Motor neuron (in vitro differentiated cells): ENCODE measurements around the gene TOX2. TPM values are rescaled to one million over a fixed set of nuclear protein-coding genes. Genes with fewer than 3 reads are reported as not detected.

Experiments
- ATAC-seq, 8 experiments: fragments of 200-7000 bp; cut with Tn5 transposase; replicated peaks in 6 of 8; 2 replicates each; pipeline ENCODE4 v1.8.0; 2021; ENCODE audit warnings: mild to moderate bottlenecking in 8 of 8, moderate library complexity in 8 of 8
- H3K27ac ChIP-seq, 2 donors: fragments of 250-450 bp; sonication (Bioruptor Pico); 2 replicates each; pipeline ENCODE4 v1.9.0; 2021; ENCODE audit warnings: antibody characterized with exemption in 2 of 2, mild to moderate bottlenecking in 2 of 2, moderate library complexity in 1 of 2
- H3K4me1 ChIP-seq, 2 donors: fragments of 250-450 bp; sonication (Bioruptor Pico); replicated peaks in 1 of 2; 2 replicates each; pipeline ENCODE4 v1.6.1; 2021; ENCODE audit warnings: antibody characterized with exemption in 2 of 2, mild to moderate bottlenecking in 2 of 2, moderate library complexity in 1 of 2
- H3K4me3 ChIP-seq, 5 donors: fragments of 250-450 bp; sonication (Bioruptor Pico); 2 replicates each; pipeline ENCODE4 v1.9.0; 2021; ENCODE audit warnings: antibody characterized with exemption in 5 of 5, mild to moderate bottlenecking in 5 of 5, moderate library complexity in 4 of 5
- WGBS, 10 experiments: fragments of 450-650 bp; shearing (Covaris generic); methylation state at CpG; one replicate each; pipeline ENCODE4 v1.0.0; 2022; 5-methylcytosine and 5-hydroxymethylcytosine counted together
- in situ Hi-C, 9 experiments: fragments of 400-800 bp; cut with MboI; loops; one replicate each; pipeline ENCODE4 v1.15.0; 2021; ENCODE audit warnings: low sequenced_read_pairs in 9 of 9, low pct_unique_long_range_greater_than_20kb in 2 of 9; ENCODE audit not compliant: unreplicated experiment in 9 of 9
- total RNA-seq, 8 experiments: library from RNA; unstranded; fragments of 300-600 nt; gene quantifications; 2 replicates each; pipeline versions ENCODE4 v1.2.3 to v1.2.4, GENCODE V29; 2022

The TOX2 gene
- total RNA-seq, 8 experiments from 2014 or later = 4.9 to 27.0 (median 8.6) TPM

GRCh38 chr20:44085616-44086434 lies 171.2 kb downstream of the TOX2 start:
- WGBS, 10 experiments = 47 to 100% (median 75%) methylated on average over 1 to 6 of the region's 17 CpGs; no CpG with 5 or more reads in 3 of the 10 experiments
- in situ Hi-C loops = loop anchor here in 8 of 9 experiments (10.0 to 25.0 kb wide), 6 partner anchors 324 to 649 kb away; partner anchors contain the start of gene GTSF1L (in 1 of the 8)

GRCh38 chr20:44087051-44087856 lies 172.6 kb downstream of the TOX2 start:
- peaks cover 0 to 4% of the 10 kb centered on the region in 2 donors for H3K4me1 ChIP-seq
- WGBS, 10 experiments = 27 to 95% (median 85%) methylated on average over 1 to 9 of the region's 15 CpGs; no CpG with 5 or more reads in 2 of the 10 experiments
- no peak overlapping the region for H3K4me3 ChIP-seq
- no peak for ATAC-seq
- in situ Hi-C loops = loop anchor here in 8 of 9 experiments (10.0 to 25.0 kb wide), 6 partner anchors 325 to 650 kb away; partner anchors contain the start of gene GTSF1L (in 1 of the 8)
- no peak overlapping the region for H3K27ac ChIP-seq

More at GRCh38 chr20:44085616-44086434, 171.2 kb downstream of the TOX2 start:
- H3K4me3 ChIP-seq = no peak overlapping the region
- peaks cover 0 to 4% of the 10 kb centered on the region in 2 donors for H3K4me1 ChIP-seq
- no peak for ATAC-seq
- H3K27ac ChIP-seq = no peak overlapping the region

- in situ Hi-C loops = loop anchor here in 8 of 9 experiments (10.0 to 25.0 kb wide), 6 partner anchors 325 to 650 kb away; partner anchors contain the start of gene GTSF1L (in 1 of the 8)
- Histone ChIP-seq H3K4me3 (no peak overlapping the region), H3K4me1 (peaks cover 0 to 6% of the 10 kb centered on the region in 2 donors), H3K27ac (no peak overlapping the region)
- no peak for ATAC-seq
- WGBS, 10 experiments = 0 to 80% (median 80%) methylated on average over 1 of the region's 4 CpGs; no CpG with 5 or more reads in 7 of the 10 experiments
Measured at GRCh38 chr20:44087857-44088120, 173.1 kb downstream of the TOX2 start.

- H3K4me1 ChIP-seq = peaks cover 0 to 7% of the 10 kb centered on the region in 2 donors
Measured at GRCh38 chr20:44089987-44090674, 175.5 kb downstream of the TOX2 start.

GRCh38 chr20:44091026-44091425 lies 176.4 kb downstream of the TOX2 start:
- Histone ChIP-seq H3K4me3 (no peak overlapping the region), H3K4me1 (peaks cover 0 to 7% of the 10 kb centered on the region in 2 donors), H3K27ac (no peak overlapping the region)
- 33 to 100% (median 82%) methylated on average over 1 to 4 of the region's 4 CpGs; no CpG with 5 or more reads in 4 of the 10 experiments for WGBS, 10 experiments
- in situ Hi-C loops = loop anchor here in 7 of 9 experiments (25.0 kb wide), 4 partner anchors 329 to 654 kb away; partner anchors contain the start of gene GTSF1L (in 1 of the 7)
- no peak for ATAC-seq

More at GRCh38 chr20:44089987-44090674, 175.5 kb downstream of the TOX2 start:
- no peak overlapping the region for H3K4me3 ChIP-seq
- in situ Hi-C loops = loop anchor here in 8 of 9 experiments (10.0 to 25.0 kb wide), 6 partner anchors 328 to 653 kb away; partner anchors contain the start of gene GTSF1L (in 1 of the 8)
- ATAC-seq = peak; percentile 41 to 94 (median 72)
- 0 to 100% (median 60%) methylated on average over 1 to 4 of the region's 7 CpGs; no CpG with 5 or more reads in 1 of the 10 experiments for WGBS, 10 experiments
- H3K27ac ChIP-seq = no peak overlapping the region

GRCh38 chr20:44092551-44093248 lies 178.0 kb downstream of the TOX2 start:
- peak; percentile 37 to 85 (median 54) for ATAC-seq
- in situ Hi-C loops = loop anchor here in 7 of 9 experiments (25.0 kb wide), 4 partner anchors 330 to 655 kb away; partner anchors contain the start of gene GTSF1L (in 1 of the 7)
- Histone ChIP-seq H3K4me1 (peaks cover 0 to 7% of the 10 kb centered on the region in 2 donors), H3K4me3 (no peak overlapping the region), H3K27ac (no peak overlapping the region)
- 17 to 100% (median 68%) methylated on average over 1 to 6 of the region's 9 CpGs; no CpG with 5 or more reads in 2 of the 10 experiments for WGBS, 10 experiments

GRCh38 chr20:44093249-44093582 lies 178.6 kb downstream of the TOX2 start:
- WGBS, 10 experiments = 14 to 100% (median 75%) methylated on average over 1 to 2 of the region's 2 CpGs; no CpG with 5 or more reads in 4 of the 10 experiments
- peak in 1 of 8 experiments; percentile 14 for ATAC-seq
- H3K27ac ChIP-seq = no peak overlapping the region
- H3K4me3 ChIP-seq = no peak overlapping the region
- in situ Hi-C loops = loop anchor here in 7 of 9 experiments (25.0 kb wide), 4 partner anchors 331 to 656 kb away; partner anchors contain the start of gene GTSF1L (in 1 of the 7)
- H3K4me1 ChIP-seq = peaks cover 0 to 7% of the 10 kb centered on the region in 2 donors

GRCh38 chr20:44095831-44096230 lies 181.2 kb downstream of the TOX2 start:
- Histone ChIP-seq H3K4me3 (no peak overlapping the region), H3K27ac (no peak overlapping the region), H3K4me1 (peaks cover 0 to 2% of the 10 kb centered on the region in 2 donors)
- 60 to 93% (median 88%) methylated on average over 1 to 7 of the region's 7 CpGs; no CpG with 5 or more reads in 3 of the 10 experiments for WGBS, 10 experiments
- ATAC-seq = no peak
- in situ Hi-C loops = loop anchor here in 7 of 9 experiments (25.0 kb wide), 4 partner anchors 334 to 659 kb away; partner anchors contain the start of gene GTSF1L (in 1 of the 7)

- H3K4me1 ChIP-seq = peaks cover 0 to 2% of the 10 kb centered on the region in 2 donors
- in situ Hi-C loops = loop anchor here in 7 of 9 experiments (25.0 kb wide), 4 partner anchors 335 to 660 kb away; partner anchors contain the start of gene GTSF1L (in 1 of the 7)
- H3K27ac ChIP-seq = no peak overlapping the region
- no peak for ATAC-seq
- WGBS, 10 experiments = 13 to 100% (median 96%) methylated on average over 1 to 6 of the region's 14 CpGs; no CpG with 5 or more reads in 1 of the 10 experiments
- no peak overlapping the region for H3K4me3 ChIP-seq
Measured at GRCh38 chr20:44097521-44098255, 183.0 kb downstream of the TOX2 start.

GRCh38 chr20:44098256-44098630 lies 183.6 kb downstream of the TOX2 start:
- Histone ChIP-seq H3K27ac (no peak overlapping the region), H3K4me1 (no peaks in the 10 kb centered on the region), H3K4me3 (no peak overlapping the region)
- no peak for ATAC-seq
- WGBS, 10 experiments = 60 to 100% (median 89%) methylated on average over 1 to 6 of the region's 6 CpGs; no CpG with 5 or more reads in 2 of the 10 experiments
- in situ Hi-C loops = loop anchor here in 7 of 9 experiments (25.0 kb wide), 4 partner anchors 336 to 661 kb away; partner anchors contain the start of gene GTSF1L (in 1 of the 7)

GRCh38 chr20:44098657-44099056 lies 184.0 kb downstream of the TOX2 start:
- H3K27ac ChIP-seq = no peak overlapping the region
- 61 to 100% (median 93%) methylated on average over 2 to 5 of the region's 5 CpGs; no CpG with 5 or more reads in 5 of the 10 experiments for WGBS, 10 experiments
- H3K4me1 ChIP-seq = no peaks in the 10 kb centered on the region
- ATAC-seq = no peak
- H3K4me3 ChIP-seq = no peak overlapping the region
- in situ Hi-C loops = loop anchor here in 7 of 9 experiments (25.0 kb wide), 4 partner anchors 336 to 661 kb away; partner anchors contain the start of gene GTSF1L (in 1 of the 7)
